Activated T-helper 1 cell treated with anti-CD3 and anti-CD28 coated beads, Interleukin-12 subunit alpha, Interleukin-12 subunit beta, Interleukin-2, Interleukin-4 antibody, amounts not matched to agents 30 ng/mL and 10 ng/mL and 1 ng/mL, durations not matched to agents 14 hours and 24 hours and 36 hours (primary cell): ENCODE data around the gene OSTC. TPM values are rescaled to one million over a fixed set of nuclear protein-coding genes. Genes with fewer than 3 reads are reported as not detected.

ENCODE experiments used
- DNase-seq: peaks from one replicate; pipeline ENCODE4 v3.0.0; 2021; ENCODE audit warnings: low spot score
- H3K27ac Mint-ChIP-seq: one replicate; pipeline ENCODE4 v1.8.0; 2021; ENCODE audit warnings: mild to moderate bottlenecking, mixed read lengths
- H3K27me3 Mint-ChIP-seq: one replicate; pipeline ENCODE4 v1.8.0; 2022; ENCODE audit warnings: mild to moderate bottlenecking, moderate library complexity, mixed read lengths; ENCODE audit not compliant: insufficient read depth
- H3K36me3 Mint-ChIP-seq: one replicate; pipeline ENCODE4 v1.8.0; 2021; ENCODE audit warnings: low read depth, mixed read lengths
- H3K4me1 Mint-ChIP-seq: one replicate; pipeline ENCODE4 v1.8.0; 2021; ENCODE audit warnings: low read depth, mixed read lengths
- H3K4me3 Mint-ChIP-seq: one replicate; pipeline ENCODE4 v1.8.0; 2021; ENCODE audit warnings: mild to moderate bottlenecking, moderate library complexity, mixed read lengths
- H3K9me3 Mint-ChIP-seq: one replicate; pipeline ENCODE4 v1.8.0; 2021; ENCODE audit warnings: mixed read lengths
- intact Hi-C: fragments of 100-400 bp; cut with micrococcal nuclease; formaldehyde crosslinking; loops from one replicate; pipeline ENCODE4 v1.15.1; 2024
- total RNA-seq: library from RNA; stranded (reverse); gene quantifications from 2 replicates; pipeline ENCODE4 v1.2.3, GENCODE V29; 2022

The OSTC gene
- 96.1 and 96.7 TPM in 2 replicates for total RNA-seq

DNA sequence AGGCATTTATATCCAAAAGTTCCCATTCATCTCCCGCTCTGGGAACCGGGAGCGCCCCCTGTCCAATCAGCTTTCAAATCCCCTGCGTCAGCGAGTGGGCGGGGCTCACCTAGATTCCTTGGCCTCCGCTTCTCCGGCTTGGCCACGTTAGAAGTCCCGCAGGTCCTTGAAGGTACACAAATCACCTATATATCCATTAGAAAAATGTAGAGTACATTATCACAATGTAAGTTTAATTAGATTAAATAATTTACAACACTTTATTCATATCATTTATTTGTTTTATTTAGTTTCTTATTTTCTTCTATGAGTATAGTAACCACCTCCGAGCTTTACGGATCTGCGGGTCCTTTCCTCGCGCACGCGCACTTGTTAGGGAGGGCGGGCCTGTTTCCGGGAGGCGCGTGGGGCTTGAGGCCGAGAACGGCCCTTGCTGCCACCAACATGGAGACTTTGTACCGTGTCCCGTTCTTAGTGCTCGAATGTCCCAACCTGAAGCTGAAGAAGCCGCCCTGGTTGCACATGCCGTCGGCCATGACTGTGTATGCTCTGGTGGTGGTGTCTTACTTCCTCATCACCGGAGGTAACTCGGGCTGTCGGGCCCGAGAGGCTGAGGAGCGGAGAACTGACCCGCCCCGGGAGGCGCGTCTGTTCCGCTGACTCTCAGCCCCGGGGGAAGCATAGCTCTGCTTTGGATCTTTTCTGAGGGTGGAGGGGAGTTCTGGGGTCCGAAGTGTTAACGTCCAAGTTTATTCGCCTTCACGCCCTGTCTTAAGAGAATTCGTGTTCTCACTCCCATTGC, at the start of gene OSTC:
Gene OSTC (plus strand): TSS at position 388 of the 802 bp plus-strand sequence. CDS start 57 bp downstream, at position 445.
- Mint-ChIP-seq H3K27me3 (no peaks in the 10 kb centered on the region), H3K9me3 (no peaks in the 10 kb centered on the region), H3K4me1 (peaks cover 39% of the 10 kb centered on the region), H3K36me3 (peaks cover 18% of the 10 kb centered on the region), H3K4me3 (peak within 1 kb of the TSS; percentile 99), H3K27ac (peak within 1 kb of the TSS; percentile 93)
- intact Hi-C loops, result loop anchor here (1.0 to 10.0 kb wide), 7 partner anchors 30 to 1166 kb away; partner anchors contain the start of genes HADH, MCUB, PAPSS1 and RPL34
- peak; percentile 90 for DNase-seq

DNA sequence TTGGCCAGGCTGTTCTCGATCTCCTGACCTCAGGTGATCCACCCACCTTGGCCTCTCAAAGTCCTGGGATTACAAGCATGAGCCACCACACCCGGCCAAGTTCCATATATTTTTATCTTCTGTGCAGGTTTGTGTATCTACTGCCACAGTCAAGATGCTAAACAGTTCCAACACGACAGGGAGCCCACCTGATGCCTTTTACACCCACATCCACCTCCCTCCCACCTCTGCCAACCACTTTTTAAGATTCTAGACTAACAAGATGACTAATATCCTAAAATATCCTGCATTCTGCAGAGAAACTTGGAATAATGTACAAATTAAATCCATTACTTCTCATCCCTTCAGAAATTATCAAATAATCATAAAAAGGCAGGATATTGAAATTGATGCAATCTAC, 49.3 kb upstream of the OSTC start:
- H3K36me3 Mint-ChIP-seq, result peaks cover under 1% of the 10 kb centered on the region
- H3K27ac Mint-ChIP-seq, result no peak overlapping the region
- H3K9me3 Mint-ChIP-seq, result no peaks in the 10 kb centered on the region
- no peak overlapping the region for H3K4me3 Mint-ChIP-seq
- intact Hi-C loops, result no loop called here
- H3K27me3 Mint-ChIP-seq, result no peaks in the 10 kb centered on the region
- no peak for DNase-seq
- peaks cover 14% of the 10 kb centered on the region for H3K4me1 Mint-ChIP-seq

DNA sequence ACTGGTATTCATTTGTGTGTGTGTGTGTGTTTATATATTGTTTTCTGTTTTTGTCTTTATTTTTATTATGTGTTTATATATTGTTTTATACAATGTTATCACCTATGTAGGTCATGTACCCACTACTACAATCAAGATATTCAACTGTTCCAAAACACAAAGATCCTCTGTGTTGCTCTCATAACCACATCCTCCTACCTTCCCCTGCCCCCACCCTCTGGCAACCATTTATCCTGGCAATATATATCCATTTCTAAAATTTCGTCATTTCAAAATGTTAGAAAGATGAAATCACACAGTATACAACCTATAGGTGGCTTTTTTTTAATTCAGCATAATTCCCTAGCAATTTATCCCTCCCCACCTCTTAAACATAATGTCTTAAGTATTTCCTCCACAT, 48.9 kb upstream of the OSTC start:
- intact Hi-C loops, result no loop called here
- H3K9me3 Mint-ChIP-seq, result no peaks in the 10 kb centered on the region
- peaks cover 2% of the 10 kb centered on the region for H3K36me3 Mint-ChIP-seq
- no peak overlapping the region for H3K27ac Mint-ChIP-seq
- H3K4me1 Mint-ChIP-seq, result peaks cover 14% of the 10 kb centered on the region
- no peaks in the 10 kb centered on the region for H3K27me3 Mint-ChIP-seq
- DNase-seq, result no peak
- H3K4me3 Mint-ChIP-seq, result no peak overlapping the region

DNA sequence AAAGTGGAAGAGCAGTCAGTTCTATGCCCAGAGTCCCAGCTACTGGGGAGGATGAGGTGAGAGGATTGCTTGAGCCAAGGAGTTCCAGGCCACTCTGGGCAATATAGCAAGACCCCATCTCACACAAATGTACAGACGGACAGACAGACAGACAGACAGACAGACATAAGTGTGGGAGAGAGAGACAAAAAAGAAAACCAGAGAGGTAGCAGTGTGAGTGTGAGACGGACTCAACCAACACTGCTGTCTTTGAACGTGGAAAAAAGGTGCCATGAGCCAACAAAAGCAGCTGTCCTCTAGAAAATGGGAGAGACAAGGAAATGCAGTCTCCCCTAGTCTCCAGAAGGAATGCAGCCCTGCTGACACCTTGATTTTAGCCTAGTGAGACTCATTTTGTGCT, 48.2 kb upstream of the OSTC start:
- peaks cover 6% of the 10 kb centered on the region for H3K36me3 Mint-ChIP-seq
- H3K27me3 Mint-ChIP-seq, result no peaks in the 10 kb centered on the region
- intact Hi-C loops, result no loop called here
- no peak overlapping the region for H3K27ac Mint-ChIP-seq
- H3K4me1 Mint-ChIP-seq, result peaks cover 14% of the 10 kb centered on the region
- H3K9me3 Mint-ChIP-seq, result no peaks in the 10 kb centered on the region
- no peak overlapping the region for H3K4me3 Mint-ChIP-seq
- no peak for DNase-seq

DNA sequence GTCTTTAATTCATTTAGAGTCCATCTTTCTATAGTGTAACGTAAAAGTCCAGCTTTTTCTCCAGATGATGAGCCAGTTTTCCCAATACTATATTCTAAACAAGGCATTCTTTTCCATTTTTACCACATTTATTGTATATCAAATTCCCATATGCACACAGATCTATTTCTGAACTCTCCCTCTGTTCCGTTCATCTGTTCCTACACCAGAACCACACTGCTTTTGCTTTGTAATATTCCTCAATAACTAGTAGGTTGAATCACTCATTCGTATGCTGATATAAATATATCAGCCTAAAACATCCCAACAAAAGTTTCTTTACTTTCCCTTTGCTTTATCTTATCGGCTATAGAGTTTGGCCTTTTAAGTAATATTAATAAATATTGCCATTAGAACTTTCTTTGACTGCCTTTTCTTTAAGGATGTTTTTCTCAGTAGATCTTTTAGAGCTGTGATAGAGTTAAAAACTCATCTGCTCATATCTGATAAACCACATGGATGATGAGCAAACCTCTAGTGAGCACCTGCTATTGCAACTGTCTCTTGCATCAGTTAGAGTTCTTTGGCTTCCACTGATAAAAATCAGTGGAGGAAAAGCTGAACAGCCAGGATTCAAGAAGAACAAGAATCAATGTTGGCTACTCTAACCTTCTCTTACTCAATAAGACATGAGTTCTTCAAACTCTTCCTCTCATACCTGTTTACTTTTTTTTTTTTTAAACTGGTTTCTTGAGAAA, 43.2 kb upstream of the OSTC start:
- intact Hi-C loops, result no loop called here
- Mint-ChIP-seq H3K27me3 (no peaks in the 10 kb centered on the region), H3K4me1 (peaks cover 8% of the 10 kb centered on the region), H3K4me3 (no peak overlapping the region), H3K9me3 (no peaks in the 10 kb centered on the region), H3K27ac (no peak overlapping the region), H3K36me3 (peaks cover 12% of the 10 kb centered on the region)
- no peak for DNase-seq

- Mint-ChIP-seq H3K27me3 (no peaks in the 10 kb centered on the region), H3K36me3 (peaks cover 20% of the 10 kb centered on the region), H3K4me1 (peaks cover 11% of the 10 kb centered on the region), H3K4me3 (no peak overlapping the region), H3K9me3 (peaks cover 11% of the 10 kb centered on the region), H3K27ac (no peak overlapping the region)
- intact Hi-C loops, result no loop called here
- no peak for DNase-seq
Measured at GRCh38 chr4:108611365-108611764, 39.0 kb upstream of the OSTC start.

DNA sequence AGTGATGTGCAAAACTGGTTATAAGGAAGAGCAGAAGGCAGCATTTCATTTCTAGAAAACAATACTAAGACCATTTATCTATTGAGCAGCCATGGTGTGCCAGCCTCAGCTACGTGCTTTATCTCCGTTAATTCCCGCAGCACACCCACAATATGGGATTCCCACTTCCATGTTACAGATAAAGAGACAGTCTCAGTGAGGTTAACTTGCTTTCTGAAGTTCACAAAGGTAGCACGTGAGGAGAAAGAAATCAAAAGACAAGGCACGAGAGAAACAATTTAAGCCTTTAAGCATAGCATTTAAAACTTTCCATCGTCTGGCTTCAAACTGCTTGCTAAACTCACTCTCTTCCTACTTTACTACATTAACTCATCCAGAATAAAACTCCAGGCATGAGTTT, 38.0 kb upstream of the OSTC start:
- Mint-ChIP-seq H3K9me3 (peaks cover 12% of the 10 kb centered on the region), H3K27ac (no peak overlapping the region), H3K36me3 (peaks cover 23% of the 10 kb centered on the region), H3K4me3 (no peak overlapping the region), H3K27me3 (no peaks in the 10 kb centered on the region), H3K4me1 (peaks cover 11% of the 10 kb centered on the region)
- DNase-seq, result no peak
- intact Hi-C loops, result no loop called here

DNA sequence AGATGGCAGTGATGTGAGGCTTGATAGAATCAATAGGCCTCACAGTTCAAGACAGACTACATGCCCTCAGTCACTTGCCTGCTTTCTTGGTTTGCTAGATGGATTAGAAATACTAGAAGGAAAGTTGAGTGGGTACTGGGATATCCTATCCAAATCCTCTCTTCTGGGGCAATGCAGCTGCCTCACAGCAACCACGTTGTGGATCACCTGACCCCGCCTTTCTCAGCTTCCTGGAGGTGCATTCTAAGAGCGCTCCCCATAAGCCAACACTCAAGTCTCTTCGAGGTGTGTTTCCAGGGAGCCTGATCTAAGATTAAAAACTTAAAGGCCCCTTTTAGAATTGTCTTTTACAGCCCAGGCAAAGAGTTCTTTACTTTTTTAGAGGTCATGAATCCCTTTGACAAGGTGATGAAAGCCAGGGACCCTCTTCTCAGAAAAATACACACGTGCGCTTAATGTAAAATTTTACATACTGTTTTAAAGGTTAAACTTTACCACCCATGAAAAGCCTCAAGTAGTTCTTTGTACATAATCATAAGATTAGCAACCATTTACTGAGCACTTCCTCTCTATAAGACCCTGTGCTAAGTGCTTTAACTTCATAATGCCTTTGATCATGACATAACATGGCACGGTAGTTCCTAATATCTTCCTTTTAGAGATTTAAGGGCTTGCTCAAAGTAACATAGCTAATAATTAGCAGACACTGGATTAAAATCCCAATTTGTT, 30.9 kb upstream of the OSTC start:
- peak overlapping the region; percentile 98 for H3K4me3 Mint-ChIP-seq
- H3K27ac Mint-ChIP-seq, result peak overlapping the region; percentile 97
- peak; percentile 19 for DNase-seq
- H3K27me3 Mint-ChIP-seq, result no peaks in the 10 kb centered on the region
- peaks cover 41% of the 10 kb centered on the region for H3K4me1 Mint-ChIP-seq
- H3K9me3 Mint-ChIP-seq, result peaks cover 12% of the 10 kb centered on the region
- intact Hi-C loops, result loop anchor here (1.0 to 10.0 kb wide), 13 partner anchors 31 to 1575 kb away; partner anchors contain the start of genes CYP2U1, ELOVL6, GAR1 and HADH
- H3K36me3 Mint-ChIP-seq, result peaks cover 58% of the 10 kb centered on the region

DNA sequence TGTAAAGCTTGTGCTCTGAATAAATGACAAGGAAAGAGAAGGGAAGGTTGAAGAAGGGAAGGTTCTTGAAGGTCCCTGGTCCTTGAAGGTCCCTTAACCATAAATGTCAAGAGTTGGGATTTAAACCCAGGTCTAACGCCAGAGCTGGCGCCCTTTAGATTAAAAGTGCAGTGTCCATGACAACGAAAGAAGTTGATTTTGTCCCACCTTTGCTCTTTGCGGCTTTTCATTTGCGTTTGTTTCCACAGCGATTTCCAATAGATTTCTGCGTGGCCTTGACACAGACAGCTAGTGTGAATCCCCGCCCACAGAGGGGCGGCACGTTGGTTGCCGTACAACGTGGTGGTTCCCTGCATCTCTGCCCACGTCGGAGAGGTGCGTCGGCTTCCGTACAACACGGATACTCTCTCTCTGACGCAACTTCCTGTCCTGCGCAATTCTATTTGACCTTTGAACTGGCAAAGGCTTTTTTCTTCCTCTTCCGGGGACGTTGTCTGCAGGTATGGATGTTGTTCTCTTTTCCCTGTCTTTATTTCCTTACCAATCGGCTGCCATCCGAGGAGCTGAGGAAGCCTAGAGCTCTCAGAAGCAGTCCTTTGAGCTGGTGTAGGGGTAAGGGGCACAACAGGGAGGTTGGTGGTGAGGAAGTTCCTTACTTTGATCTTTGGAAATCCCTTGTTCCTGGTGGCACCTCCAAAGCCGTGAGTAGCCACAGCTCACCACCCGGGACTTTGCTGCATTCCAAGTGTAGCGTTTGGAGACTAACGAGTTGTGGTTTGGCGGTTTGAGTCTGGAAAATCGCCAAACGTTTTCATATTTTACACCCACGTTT, 30.1 kb upstream of the OSTC start, which contains the start of gene RPL34:
Gene RPL34 (plus strand): TSS at position 476 of the 832 bp plus-strand sequence. CDS start 1,384 bp downstream, outside the sequence.
- DNase-seq, result peak; percentile 96
- no peaks in the 10 kb centered on the region for H3K27me3 Mint-ChIP-seq
- H3K9me3 Mint-ChIP-seq, result peaks cover 8% of the 10 kb centered on the region
- intact Hi-C loops, result loop anchor here (1.0 to 10.0 kb wide), 13 partner anchors 30 to 1574 kb away; partner anchors contain the start of genes CYP2U1, ELOVL6, GAR1 and HADH
- peak within 1 kb of the TSS; percentile 98 for H3K4me3 Mint-ChIP-seq
- H3K27ac Mint-ChIP-seq, result peak within 1 kb of the TSS; percentile 97
- H3K4me1 Mint-ChIP-seq, result peaks cover 43% of the 10 kb centered on the region
- peaks cover 64% of the 10 kb centered on the region for H3K36me3 Mint-ChIP-seq

- peak overlapping the region; percentile 98 for H3K4me3 Mint-ChIP-seq
- DNase-seq, result no peak
- peaks cover 43% of the 10 kb centered on the region for H3K4me1 Mint-ChIP-seq
- peak overlapping the region; percentile 97 for H3K27ac Mint-ChIP-seq
- no peaks in the 10 kb centered on the region for H3K27me3 Mint-ChIP-seq
- peaks cover 3% of the 10 kb centered on the region for H3K9me3 Mint-ChIP-seq
- intact Hi-C loops, result loop anchor here (1.0 to 10.0 kb wide), 13 partner anchors 29 to 1574 kb away; partner anchors contain the start of genes CYP2U1, ELOVL6, GAR1 and HADH
- peaks cover 63% of the 10 kb centered on the region for H3K36me3 Mint-ChIP-seq
Measured at GRCh38 chr4:108620933-108621905, 29.2 kb upstream of the OSTC start.

DNA sequence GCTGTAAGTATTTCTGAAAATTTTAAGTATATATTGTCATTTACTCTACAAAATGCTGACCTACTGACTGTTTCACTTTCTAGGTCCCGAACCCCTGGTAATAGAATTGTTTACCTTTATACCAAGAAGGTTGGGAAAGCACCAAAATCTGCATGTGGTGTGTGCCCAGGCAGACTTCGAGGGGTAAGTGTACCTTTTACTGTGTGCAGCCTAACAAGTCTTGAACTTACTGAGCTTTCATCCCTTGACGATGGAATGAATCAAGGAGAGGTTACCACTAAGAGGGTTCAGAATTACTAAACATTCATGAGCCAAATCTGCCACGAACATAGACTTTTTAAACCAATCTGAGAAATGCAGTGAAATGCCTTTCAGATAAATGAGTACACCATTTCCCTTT, 28.4 kb upstream of the OSTC start:
- no peaks in the 10 kb centered on the region for H3K27me3 Mint-ChIP-seq
- H3K27ac Mint-ChIP-seq, result peak overlapping the region; percentile 14
- H3K4me1 Mint-ChIP-seq, result peaks cover 43% of the 10 kb centered on the region
- peak overlapping the region; percentile 98 for H3K4me3 Mint-ChIP-seq
- DNase-seq, result no peak
- H3K36me3 Mint-ChIP-seq, result peaks cover 59% of the 10 kb centered on the region
- intact Hi-C loops, result loop anchor here (5.0 to 10.0 kb wide), 4 partner anchors 85 to 1573 kb away; partner anchors contain the start of genes CYP2U1 and ELOVL6
- H3K9me3 Mint-ChIP-seq, result no peaks in the 10 kb centered on the region
